GM12801 (cell line): Measurements from ENCODE around the gene MMP11.

Source experiments
- TF ChIP-seq, protein P1 (sequence below): IDR thresholded peaks from one replicate; pipeline ENCODE4 v1.5.1; 2011; ENCODE audit warnings: control low read depth; ENCODE audit not compliant: insufficient read length; ENCODE audit errors: extremely low read depth

MMP11 gene, protein sequence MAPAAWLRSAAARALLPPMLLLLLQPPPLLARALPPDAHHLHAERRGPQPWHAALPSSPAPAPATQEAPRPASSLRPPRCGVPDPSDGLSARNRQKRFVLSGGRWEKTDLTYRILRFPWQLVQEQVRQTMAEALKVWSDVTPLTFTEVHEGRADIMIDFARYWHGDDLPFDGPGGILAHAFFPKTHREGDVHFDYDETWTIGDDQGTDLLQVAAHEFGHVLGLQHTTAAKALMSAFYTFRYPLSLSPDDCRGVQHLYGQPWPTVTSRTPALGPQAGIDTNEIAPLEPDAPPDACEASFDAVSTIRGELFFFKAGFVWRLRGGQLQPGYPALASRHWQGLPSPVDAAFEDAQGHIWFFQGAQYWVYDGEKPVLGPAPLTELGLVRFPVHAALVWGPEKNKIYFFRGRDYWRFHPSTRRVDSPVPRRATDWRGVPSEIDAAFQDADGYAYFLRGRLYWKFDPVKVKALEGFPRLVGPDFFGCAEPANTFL

DNA sequence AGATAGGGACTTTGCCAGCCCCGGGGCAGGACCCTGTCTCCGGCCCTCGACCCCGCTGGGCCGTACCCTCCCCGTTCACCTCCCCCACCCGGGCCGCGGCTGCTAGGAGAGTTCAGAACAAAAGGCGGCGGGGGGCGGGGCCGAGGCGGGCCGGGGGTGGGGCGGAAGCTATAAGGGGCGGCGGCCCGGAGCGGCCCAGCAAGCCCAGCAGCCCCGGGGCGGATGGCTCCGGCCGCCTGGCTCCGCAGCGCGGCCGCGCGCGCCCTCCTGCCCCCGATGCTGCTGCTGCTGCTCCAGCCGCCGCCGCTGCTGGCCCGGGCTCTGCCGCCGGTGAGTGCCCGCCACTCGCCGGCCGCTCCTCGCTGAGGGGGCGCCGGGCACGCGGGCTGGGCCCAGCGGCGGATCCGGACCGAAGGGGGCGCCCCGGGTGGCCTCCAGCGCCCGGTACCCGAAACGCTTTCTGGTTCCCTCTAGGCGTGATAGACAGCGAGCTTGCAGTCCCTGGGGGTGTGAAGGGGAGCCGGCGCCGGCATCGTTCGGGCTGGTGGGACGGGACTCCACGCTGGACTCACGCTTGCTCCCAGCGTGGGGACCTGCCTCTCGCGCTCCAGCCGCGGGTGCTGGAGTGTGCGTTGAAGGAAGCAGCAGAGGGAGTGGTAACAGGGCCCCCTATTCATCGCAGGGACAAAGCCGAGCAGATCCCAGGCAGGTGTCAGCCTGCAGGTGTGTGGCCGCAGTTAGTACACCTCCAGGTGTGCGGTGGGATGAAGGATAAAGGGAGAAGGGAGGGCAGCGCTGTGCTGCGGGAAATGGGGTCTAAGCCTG, at the start of gene MMP11:
Gene MMP11 (plus strand): TSS at position 201 of the 825 bp plus-strand sequence. CDS start 22 bp downstream, at position 223.
- TF ChIP-seq, protein P1, sequence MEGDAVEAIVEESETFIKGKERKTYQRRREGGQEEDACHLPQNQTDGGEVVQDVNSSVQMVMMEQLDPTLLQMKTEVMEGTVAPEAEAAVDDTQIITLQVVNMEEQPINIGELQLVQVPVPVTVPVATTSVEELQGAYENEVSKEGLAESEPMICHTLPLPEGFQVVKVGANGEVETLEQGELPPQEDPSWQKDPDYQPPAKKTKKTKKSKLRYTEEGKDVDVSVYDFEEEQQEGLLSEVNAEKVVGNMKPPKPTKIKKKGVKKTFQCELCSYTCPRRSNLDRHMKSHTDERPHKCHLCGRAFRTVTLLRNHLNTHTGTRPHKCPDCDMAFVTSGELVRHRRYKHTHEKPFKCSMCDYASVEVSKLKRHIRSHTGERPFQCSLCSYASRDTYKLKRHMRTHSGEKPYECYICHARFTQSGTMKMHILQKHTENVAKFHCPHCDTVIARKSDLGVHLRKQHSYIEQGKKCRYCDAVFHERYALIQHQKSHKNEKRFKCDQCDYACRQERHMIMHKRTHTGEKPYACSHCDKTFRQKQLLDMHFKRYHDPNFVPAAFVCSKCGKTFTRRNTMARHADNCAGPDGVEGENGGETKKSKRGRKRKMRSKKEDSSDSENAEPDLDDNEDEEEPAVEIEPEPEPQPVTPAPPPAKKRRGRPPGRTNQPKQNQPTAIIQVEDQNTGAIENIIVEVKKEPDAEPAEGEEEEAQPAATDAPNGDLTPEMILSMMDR = no peak

DNA sequence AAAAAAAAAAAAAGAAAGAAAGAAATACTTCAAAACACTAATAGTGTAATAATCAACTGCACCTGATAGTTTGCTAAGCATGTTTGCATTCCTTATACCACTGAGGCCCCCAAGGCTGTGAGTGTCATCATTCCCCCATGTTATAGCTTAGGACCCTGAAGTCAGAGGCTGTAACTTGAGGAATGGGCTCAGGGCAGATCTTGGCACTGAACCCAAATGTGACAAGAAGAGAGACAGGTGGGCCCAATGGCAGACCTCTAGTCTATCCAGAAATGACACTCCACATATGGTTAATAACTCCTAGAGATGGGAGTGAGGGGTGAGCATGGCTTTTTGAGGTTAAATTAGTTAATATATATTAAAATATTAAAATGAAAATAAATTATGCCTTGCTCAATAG, 35.0 kb upstream of the MMP11 start:
- TF ChIP-seq, protein P1 = no peak

DNA sequence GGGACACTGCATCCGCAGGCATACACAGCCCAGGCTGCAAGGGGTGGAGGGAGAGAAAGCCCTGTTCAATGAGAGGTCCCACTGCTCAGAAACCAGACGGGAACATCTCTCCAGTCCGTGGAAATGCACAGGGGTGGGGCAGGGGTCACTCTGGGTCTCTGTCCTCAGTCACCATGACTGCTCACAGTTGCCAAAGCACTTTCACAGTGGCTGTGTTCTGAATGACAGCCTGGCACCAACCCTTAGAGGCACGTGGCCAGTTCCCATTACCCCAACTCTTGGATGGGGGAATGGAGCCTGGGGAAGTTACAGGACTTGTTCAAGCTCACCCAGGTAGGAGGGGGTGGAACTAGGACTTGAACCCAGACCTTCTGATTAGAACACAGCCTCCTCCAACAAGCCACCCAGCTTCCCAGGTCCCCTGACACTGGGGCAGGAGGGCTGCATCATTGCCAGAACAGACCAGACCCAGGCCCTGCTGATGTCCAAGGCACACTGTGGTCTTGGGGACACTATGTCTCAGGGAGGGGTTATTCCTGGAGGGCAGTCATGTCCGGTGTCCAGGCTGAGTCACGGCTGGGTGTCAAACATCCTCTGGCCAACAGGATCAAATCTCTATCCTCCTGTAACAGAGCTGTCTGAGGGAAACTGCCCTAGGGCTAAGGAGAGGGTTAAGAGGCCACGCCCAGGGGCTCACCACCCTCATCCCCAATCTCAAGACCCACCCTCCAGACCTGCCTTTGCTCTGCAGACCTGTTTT, 30.0 kb upstream of the MMP11 start:
- TF ChIP-seq, protein P1 = no peak

DNA sequence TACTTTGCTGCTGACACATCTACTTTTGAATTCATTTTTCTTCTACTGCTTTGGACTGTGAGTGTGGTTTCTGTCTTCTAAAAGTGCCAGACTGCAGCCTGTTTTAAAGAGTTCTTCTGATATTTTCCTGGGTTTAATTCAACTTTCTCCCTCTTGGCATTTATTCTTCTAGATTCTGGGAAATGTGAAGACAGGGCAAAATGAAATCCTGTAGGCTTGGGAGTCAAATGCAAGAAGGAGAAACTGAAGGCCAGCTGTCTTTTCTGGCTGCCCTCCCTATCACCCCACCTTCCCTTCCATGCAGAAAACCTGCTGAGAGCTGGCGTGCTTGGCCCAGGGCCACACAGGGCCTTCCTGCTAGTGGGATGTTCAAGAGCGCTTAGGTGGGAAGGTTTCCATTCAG, 29.3 kb upstream of the MMP11 start:
- TF ChIP-seq, protein P1 = no peak

DNA sequence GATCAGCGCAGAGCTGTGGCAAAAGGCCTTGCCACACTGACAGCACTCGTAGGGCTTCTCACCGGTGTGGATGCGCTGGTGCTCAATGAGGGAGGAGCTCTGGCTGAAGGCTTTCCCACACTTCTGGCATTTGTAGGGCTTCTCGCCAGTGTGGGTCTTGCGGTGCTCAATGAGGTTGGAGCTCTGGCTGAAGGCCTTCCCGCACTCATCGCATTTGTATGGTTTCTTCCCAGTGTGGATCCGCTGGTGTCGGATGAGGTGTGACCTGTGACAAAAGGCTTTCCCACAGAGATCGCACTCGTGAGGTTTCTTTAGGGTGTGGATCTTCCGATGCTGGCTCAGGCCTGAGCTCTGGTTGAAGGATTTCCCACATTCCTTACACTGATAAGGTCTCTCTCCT, 28.6 kb upstream of the MMP11 start:
- TF ChIP-seq, protein P1 = no peak

DNA sequence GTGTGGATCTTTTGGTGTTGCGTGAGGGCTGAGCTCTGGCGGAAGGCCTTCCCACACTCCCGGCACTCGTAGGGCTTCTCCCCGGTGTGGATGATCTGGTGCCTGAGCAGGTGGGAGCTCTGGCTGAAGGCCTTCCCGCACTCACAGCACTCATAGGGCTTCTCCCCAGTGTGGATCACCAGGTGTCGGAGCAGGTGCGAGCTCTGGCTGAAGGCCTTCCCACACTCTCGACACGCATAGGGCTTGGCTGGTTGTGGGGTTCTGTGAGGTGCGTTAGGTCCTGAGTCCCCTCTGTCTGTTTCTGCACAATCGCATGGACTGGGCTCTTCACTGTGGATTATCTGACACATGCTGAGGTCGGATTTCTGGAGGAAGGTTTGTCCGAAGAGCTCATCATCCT, 28.2 kb upstream of the MMP11 start:
- TF ChIP-seq, protein P1 = no peak

DNA sequence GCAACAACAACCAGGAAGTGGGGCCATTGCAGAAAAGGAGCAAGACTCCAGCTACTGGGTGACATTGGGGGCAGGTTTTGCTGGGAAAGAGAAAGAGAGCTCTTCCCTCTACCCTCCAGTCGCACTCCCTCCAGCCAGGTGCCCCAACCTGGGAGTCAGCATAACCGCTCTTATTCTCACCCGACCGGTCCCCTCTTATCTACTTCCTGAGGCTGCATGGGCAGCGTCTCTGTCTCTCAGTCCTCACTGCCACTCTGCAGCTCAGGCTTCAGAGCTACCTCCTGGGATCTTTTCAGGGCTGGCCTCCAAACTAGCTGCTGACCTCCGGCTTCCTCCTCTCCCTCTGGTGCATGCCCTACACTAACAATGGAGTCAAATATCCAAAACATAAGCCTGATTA, 26.9 kb upstream of the MMP11 start:
- TF ChIP-seq, protein P1 = no peak
